GM12878 (cell line): Measurements from ENCODE around the gene CA6. TPM values are rescaled to one million over a fixed set of nuclear protein-coding genes. Genes with fewer than 3 reads are reported as not detected.

Experiments used
- ATAC-seq: fragments of 200-7000 bp; cut with Tn5 transposase; 3 replicates; pipeline ENCODE4 v1.9.1; 2020; ENCODE audit warnings: mild to moderate bottlenecking, moderate library complexity
- BruUV-seq: library from RNA; stranded (reverse); fragments of 400-500 nt; replicated peaks from 2 replicates; lab custom pipeline; 2021; lab: Mats Ljungman, UMichigan
- CTCF ChIA-PET: fragments of 300-600 bp; sonication (Branson Sonifier 250); formaldehyde crosslinking; extraction: SDS; loops from one replicate; lab custom pipeline; 2021; ENCODE audit warnings: inconsistent platforms; lab: Yijun Ruan, JAX
- POLR2A ChIA-PET: fragments of 350-600 bp; formaldehyde crosslinking; extraction: SDS; loops from one replicate; lab custom pipeline; 2021; ENCODE audit warnings: inconsistent platforms; lab: Charles Lee
- RAD21 ChIA-PET: fragments of 300-600 bp; sonication (Branson Sonifier 250); formaldehyde crosslinking; loops from one replicate; lab custom pipeline; 2023; ENCODE audit warnings: antibody characterized with exemption; ENCODE audit not compliant: unreplicated experiment; lab: Charles Lee
- SMC1A ChIA-PET: fragments of 300-600 bp; sonication (Branson Sonifier 250); formaldehyde crosslinking; loops from one replicate; lab custom pipeline; 2023; ENCODE audit not compliant: unreplicated experiment, uncharacterized antibody; lab: Charles Lee
- DNase-seq: peaks from one replicate; pipeline ENCODE4 v3.0.0-alpha.2; 2011; ENCODE audit warnings: low read depth, low spot score
- FAIRE-seq: peaks from 3 replicates; lab custom pipeline; 2011; peaks lifted over from hg19 to GRCh38; lab: Jason Lieb, UNC
- H2AFZ ChIP-seq: 2 replicates; pipeline ENCODE4 v1.6.0; 2011; ENCODE audit warnings: low read depth, low read length, control low read depth; ENCODE audit not compliant: control insufficient read depth
- H3K27ac ChIP-seq: 2 replicates; pipeline ENCODE4 v1.5.1; 2011; ENCODE audit warnings: control low read depth; ENCODE audit not compliant: control insufficient read depth, insufficient read depth
- H3K27me3 ChIP-seq, 2 experiments: replicated peaks in 1 of 2; 2 replicates each; pipeline versions ENCODE4 v1.6.0 to v1.6.1; 2011; ENCODE audit warnings: low read length in 1 of 2; ENCODE audit not compliant: control insufficient read depth in 2 of 2, insufficient read depth in 2 of 2
- H3K36me3 ChIP-seq, 2 experiments: 2 replicates each; pipeline ENCODE4 v1.5.1; 2011; ENCODE audit warnings: low read length in 1 of 2; ENCODE audit not compliant: control insufficient read depth in 2 of 2, insufficient read depth in 2 of 2
- H3K4me1 ChIP-seq: 2 replicates; pipeline ENCODE4 v1.6.1; 2011; ENCODE audit warnings: mild to moderate bottlenecking, low read length, moderate library complexity, mixed read lengths; ENCODE audit not compliant: control insufficient read depth, insufficient read depth
- H3K4me2 ChIP-seq: 2 replicates; pipeline ENCODE4 v1.6.0; 2011; ENCODE audit warnings: control low read depth; ENCODE audit not compliant: control insufficient read depth, insufficient read depth
- H3K4me3 ChIP-seq: fragments of 200-600 bp; sonication (generic); 2 replicates; pipeline ENCODE4 v1.5.1; 2016
- H3K79me2 ChIP-seq: 2 replicates; pipeline ENCODE4 v1.6.0; 2011; ENCODE audit warnings: low read length; ENCODE audit not compliant: control insufficient read depth, insufficient read depth
- H3K9ac ChIP-seq: 2 replicates; pipeline ENCODE4 v1.8.0; 2011; ENCODE audit warnings: low read length, control low read depth, mixed read lengths; ENCODE audit not compliant: control insufficient read depth, insufficient read depth
- H3K9me3 ChIP-seq: replicated peaks from 3 replicates; pipeline ENCODE4 v1.5.1; 2011; ENCODE audit warnings: mild to moderate bottlenecking, low read length; ENCODE audit not compliant: control insufficient read depth, insufficient read depth
- H4K20me1 ChIP-seq: 2 replicates; pipeline ENCODE4 v1.6.0; 2011; ENCODE audit not compliant: control insufficient read depth, insufficient read depth
- BCLAF1 ChIP-seq: fragments of 450-650 bp; IDR thresholded peaks from 2 replicates; pipeline ENCODE4 v1.6.1; 2017; ENCODE audit warnings: antibody characterized with exemption, mild to moderate bottlenecking, moderate library complexity
- CBX3 ChIP-seq: fragments of 200-600 bp; sonication (generic); IDR thresholded peaks from 2 replicates; pipeline ENCODE4 v1.6.1; 2016; ENCODE audit warnings: low read depth, borderline replicate concordance
- CHD4 ChIP-seq: fragments of 200-600 bp; sonication (generic); IDR thresholded peaks from 2 replicates; pipeline ENCODE4 v1.6.1; 2016; ENCODE audit warnings: mild to moderate bottlenecking
- EZH2 ChIP-seq: IDR thresholded peaks from 2 replicates; pipeline ENCODE4 v1.6.1; 2012; ENCODE audit warnings: low read depth, mild to moderate bottlenecking, control low read depth, inconsistent platforms, low read length, borderline replicate concordance; ENCODE audit not compliant: control insufficient read depth
- FOXK2 ChIP-seq: fragments of 450-650 bp; IDR thresholded peaks from 2 replicates; pipeline ENCODE4 v1.6.1; 2017; ENCODE audit warnings: mild to moderate bottlenecking, moderate library complexity
- FOXM1 ChIP-seq: IDR thresholded peaks from 2 replicates; pipeline ENCODE4 v1.6.1; 2012; ENCODE audit warnings: low read depth, mild to moderate bottlenecking, inconsistent platforms, low read length, moderate library complexity
- HDGF ChIP-seq: fragments of 450-650 bp; IDR thresholded peaks from 2 replicates; pipeline ENCODE4 v1.6.1; 2016; ENCODE audit warnings: antibody characterized with exemption
- IRF4 ChIP-seq: IDR thresholded peaks from 2 replicates; pipeline ENCODE4 v1.6.1; 2011; ENCODE audit warnings: low read depth, low read length
- NFYA ChIP-seq: IDR thresholded peaks from 2 replicates; pipeline ENCODE4 v1.6.1; 2011; ENCODE audit warnings: low read depth, mild to moderate bottlenecking, low read length, improper control_type of control experiment, borderline replicate concordance
- PML ChIP-seq: IDR thresholded peaks from 2 replicates; pipeline ENCODE4 v1.6.1; 2012; ENCODE audit warnings: low read length, inconsistent platforms
- SMAD1 ChIP-seq: fragments of 450-650 bp; IDR thresholded peaks from 2 replicates; pipeline ENCODE4 v1.6.1; 2018; ENCODE audit warnings: mild to moderate bottlenecking, low read depth; ENCODE audit not compliant: partially characterized antibody
- SREBF1 ChIP-seq: IDR thresholded peaks from 2 replicates; pipeline ENCODE4 v1.6.1; 2012; ENCODE audit warnings: mild to moderate bottlenecking, low read length
- SREBF2 ChIP-seq: IDR thresholded peaks from 2 replicates; pipeline ENCODE4 v1.6.1; 2012; ENCODE audit warnings: mild to moderate bottlenecking, low read length
- TCF3 ChIP-seq: IDR thresholded peaks from 2 replicates; pipeline ENCODE4 v1.6.1; 2012; ENCODE audit warnings: low read depth, mild to moderate bottlenecking, low read length, borderline replicate concordance; ENCODE audit not compliant: insufficient read depth
- TCF7 ChIP-seq: IDR thresholded peaks from 2 replicates; pipeline ENCODE4 v1.6.1; 2014; ENCODE audit warnings: antibody characterized with exemption, borderline replicate concordance
- ZBED1 ChIP-seq: IDR thresholded peaks from 2 replicates; pipeline ENCODE4 v1.6.1; 2016; ENCODE audit warnings: borderline replicate concordance
- ZNF274 ChIP-seq: IDR thresholded peaks from one replicate; pipeline ENCODE4 v1.8.0; 2011; ENCODE audit not compliant: insufficient read length, insufficient read depth
- ZNF384 ChIP-seq: IDR thresholded peaks from 2 replicates; pipeline ENCODE4 v1.6.1; 2012; ENCODE audit warnings: low read depth, mild to moderate bottlenecking, low read length, improper control_type of control experiment, borderline replicate concordance
- WGBS: methylation state at CpG from one replicate; pipeline ENCODE4 v1.1.6; 2016; ENCODE audit warnings: low lambda C conversion rate; ENCODE audit not compliant: insufficient replicate concordance, insufficient coverage; ENCODE audit errors: missing lambda C conversion rate; 5-methylcytosine and 5-hydroxymethylcytosine counted together
- in situ Hi-C: fragments of 300-500 bp; cut with MboI; formaldehyde crosslinking; loops from 9 replicates; pipeline ENCODE4 v1.14.3; 2018; ENCODE audit warnings: mixed read lengths
- intact Hi-C: fragments of 100-400 bp; cut with micrococcal nuclease; formaldehyde crosslinking; loops from one replicate; pipeline ENCODE4 v1.14.2; 2022; ENCODE audit not compliant: unreplicated experiment
- polyA plus RNA-seq, 11 experiments: library from polyadenylated mRNA; depleted of rRNA in 4 of 11; unstranded in 6 of 11; stranded (reverse) in 5 of 11; fragments of >200 nt; fragmentation: Nextera tagmentation in 4 of 11; fragmentation: Illumina TruSeq in 1 of 11; extraction: Ambion mirVana in 4 of 11; extraction: Trizol in 1 of 11; gene quantifications; 1 replicate in 1 of 11; 2 replicates in 10 of 11; pipeline versions ENCODE4 v1.2.1 to v1.2.3, GENCODE V29; 2011 to 2016; ENCODE audit warnings: inconsistent platforms in 2 of 11, missing spikeins in 2 of 11, low read depth in 1 of 11
- total RNA-seq, 4 experiments: library from RNA; depleted of rRNA in 3 of 4; stranded (reverse); fragments of >200 nt in 3 of 4; fragmentation: Illumina TruSeq in 1 of 4; extraction: Trizol in 1 of 4; gene quantifications; 2 replicates each; pipeline versions ENCODE4 v1.2.1 to v1.2.3, GENCODE V29; 2013 to 2021

CA6 gene
- total and polyA plus RNA-seq, 10 of the 15 experiments (the other 5 are each of a cell fraction or from before 2014, with no cell fraction given), result not detected

DNA sequence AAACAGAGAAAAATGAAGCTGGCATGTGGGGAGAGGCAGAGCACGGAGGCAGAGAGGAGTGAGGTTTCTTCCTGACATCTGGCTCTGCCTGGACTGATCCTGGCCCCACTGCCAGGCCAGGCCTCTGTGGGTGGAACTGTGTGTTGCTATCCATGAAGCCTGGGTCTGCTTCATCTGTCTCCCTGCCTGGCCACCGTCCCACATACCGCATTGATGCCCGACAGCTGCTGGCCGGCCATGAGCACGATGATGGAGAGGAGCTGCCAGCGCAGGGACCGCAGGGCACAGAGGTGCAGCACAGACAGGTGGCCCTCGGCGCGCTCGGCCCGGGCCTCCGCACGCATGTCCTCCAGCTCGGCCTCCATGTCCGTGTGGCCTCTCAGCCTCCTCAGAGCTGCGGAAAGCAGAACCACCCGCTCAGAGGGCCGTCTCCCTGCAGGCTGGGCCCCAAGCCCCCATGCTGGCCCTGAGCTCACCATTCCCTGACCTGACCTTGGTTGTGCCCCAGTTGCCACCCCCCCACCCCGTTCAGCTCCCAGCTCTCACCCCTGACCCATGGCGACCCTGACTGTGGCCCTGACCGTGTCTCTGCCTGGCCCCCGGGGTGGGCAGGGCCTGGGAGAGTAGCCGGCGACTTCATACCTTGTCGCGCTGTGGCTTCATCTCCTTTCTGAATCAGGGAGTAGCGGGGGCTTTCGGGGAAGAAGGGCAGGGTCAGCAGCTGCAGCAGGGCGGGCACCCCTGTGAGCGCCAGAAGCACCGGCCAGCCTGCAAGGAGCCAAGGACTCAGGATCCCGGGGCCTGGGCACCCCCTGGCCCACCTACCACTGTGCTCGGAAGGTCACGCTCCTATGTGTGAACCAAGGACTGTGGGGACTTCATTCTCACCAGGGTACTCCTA, 69.1 kb downstream of the CA6 start:
- ChIA-PET RAD21 (interaction anchor here (1.2 kb wide), 1 partner anchor 10 kb away, joined by 4 read pairs; no protein-coding TSS in a partner anchor), CTCF (interaction anchor here (0.6 to 4.2 kb wide), 8 partner anchors 10 to 481 kb away, joined by 3 to 25 read pairs (median 3); no protein-coding TSS in a partner anchor), SMC1A (interaction anchor here (0.6 to 2.1 kb wide), 6 partner anchors 11 to 637 kb away, joined by 3 to 10 read pairs (median 3); no protein-coding TSS in a partner anchor), POLR2A (interaction anchor here (1.0 to 1.4 kb wide), 2 partner anchors 11 to 65 kb away, joined by 3 read pairs; no protein-coding TSS in a partner anchor)
- no peak for DNase-seq
- Histone ChIP-seq H3K36me3 (no peaks in the 10 kb centered on the region), H3K79me2 (no peaks in the 10 kb centered on the region), H3K4me1 (peaks cover 23% of the 10 kb centered on the region), H3K27me3 (no peaks in the 10 kb centered on the region), H3K9me3 (no peaks in the 10 kb centered on the region), H3K4me2 (no peak overlapping the region), H2AFZ (no peak overlapping the region), H4K20me1 (no peaks in the 10 kb centered on the region), H3K27ac (no peak overlapping the region), H3K9ac (no peak overlapping the region), H3K4me3 (no peak overlapping the region)
- intact Hi-C loops (no loop called here), in situ Hi-C loops (no loop called here)
- BruUV-seq, result no TSS peak
- ATAC-seq, result no peak
- WGBS, result 72% methylated on average over 36 of the region's 36 CpGs
- no peak for TF ChIP-seq SMAD1
- no peak for TF ChIP-seq TCF3
- TF ChIP-seq EZH2, result no peak
- TF ChIP-seq NFYA, result no peak
- no peak for TF ChIP-seq PML
- no peak for TF ChIP-seq IRF4
- TF ChIP-seq FOXK2, result no peak
- no peak for TF ChIP-seq ZNF384
- no peak for TF ChIP-seq BCLAF1
- no peak for TF ChIP-seq FOXM1
- no peak for TF ChIP-seq ZBED1
- TF ChIP-seq ZNF274, result no peak
- TF ChIP-seq CHD4, result no peak
- TF ChIP-seq TCF7, result no peak
- TF ChIP-seq CBX3, result no peak
- TF ChIP-seq SREBF2, result no peak
- no peak for TF ChIP-seq HDGF
- TF ChIP-seq SREBF1, result no peak
- FAIRE-seq, result no peak
